ENCODE data around the gene ITPRIPL1. TPM values are rescaled to one million over a fixed set of nuclear protein-coding genes. Genes with fewer than 3 reads are reported as not detected.
A peak's percentile ranks its signal among the peaks of the same experiment; 100 is the strongest.

ITPRIPL1 gene
- total and polyA plus RNA-seq, 9 donors, result 0.11 to 1.2 (median 0.46) TPM

GRCh38 chr2:96353032-96353561, 28.0 kb downstream of the ITPRIPL1 start:
- no peaks in the 10 kb centered on the region for H3K36me3 ChIP-seq
- H3K27me3 ChIP-seq, result no peaks in the 10 kb centered on the region
- intact Hi-C loops (cut with DNase I), result no loop called here
- no peak overlapping the region for H3K4me3 ChIP-seq
- no peaks in the 10 kb centered on the region for H3K4me1 ChIP-seq (ENCODE audit: insufficient read depth)
- TF ChIP-seq CTCF (IDR thresholded peaks at IDR 0.05) (no peak), POLR2A (IDR thresholded peaks at IDR 0.05) (no peak), EP300 (IDR thresholded peaks at IDR 0.05) (no peak)
- DNase-seq, result peak in 2 of 5 donors; percentile 31 to 37
- no peaks in the 10 kb centered on the region for H3K9me3 ChIP-seq
- H3K27ac ChIP-seq, result no peak overlapping the region
- 71 to 79% (median 75%) methylated on average over 9 of the region's 9 CpGs for WGBS, 3 donors

- TF ChIP-seq POLR2A (IDR thresholded peaks at IDR 0.05), result no peak
- intact Hi-C loops (cut with DNase I), result no loop called here
- Histone ChIP-seq H3K9me3 (no peaks in the 10 kb centered on the region), H3K36me3 (no peaks in the 10 kb centered on the region), H3K4me1 (ENCODE audit: insufficient read depth) (no peaks in the 10 kb centered on the region), H3K27ac (no peak overlapping the region), H3K27me3 (no peaks in the 10 kb centered on the region), H3K4me3 (no peak overlapping the region)
- 38 to 60% (median 42%) methylated on average over 4 of the region's 4 CpGs for WGBS, 3 donors
- no peak for DNase-seq
Measured at GRCh38 chr2:96353606-96354101, 28.5 kb downstream of the ITPRIPL1 start.

- 89 to 91% (median 90%) methylated on average over 4 of the region's 4 CpGs for WGBS, 3 donors
- H3K27me3 ChIP-seq, result no peaks in the 10 kb centered on the region
- no peaks in the 10 kb centered on the region for H3K9me3 ChIP-seq
- intact Hi-C loops (cut with DNase I), result no loop called here
- no peak for DNase-seq
- TF ChIP-seq CTCF (IDR thresholded peaks at IDR 0.05) (no peak), EP300 (IDR thresholded peaks at IDR 0.05) (no peak), POLR2A (IDR thresholded peaks at IDR 0.05) (no peak)
- H3K4me3 ChIP-seq, result no peak overlapping the region
- H3K27ac ChIP-seq, result no peak overlapping the region
- no peaks in the 10 kb centered on the region for H3K4me1 ChIP-seq (ENCODE audit: insufficient read depth)
- H3K36me3 ChIP-seq, result no peaks in the 10 kb centered on the region
Measured at GRCh38 chr2:96354492-96354891, 29.4 kb downstream of the ITPRIPL1 start.

GRCh38 chr2:96356889-96357288, 31.8 kb downstream of the ITPRIPL1 start:
- intact Hi-C loops (cut with DNase I), result no loop called here
- Histone ChIP-seq H3K27me3 (no peaks in the 10 kb centered on the region), H3K4me3 (no peak overlapping the region), H3K9me3 (no peaks in the 10 kb centered on the region), H3K27ac (no peak overlapping the region), H3K36me3 (no peaks in the 10 kb centered on the region), H3K4me1 (ENCODE audit: insufficient read depth) (no peaks in the 10 kb centered on the region)
- TF ChIP-seq CTCF (IDR thresholded peaks at IDR 0.05) (no peak), POLR2A (IDR thresholded peaks at IDR 0.05) (no peak)
- 58 to 81% (median 79%) methylated on average over 6 of the region's 6 CpGs for WGBS, 3 donors
- no peak for DNase-seq

GRCh38 chr2:96359310-96359709, 34.2 kb downstream of the ITPRIPL1 start:
- Histone ChIP-seq H3K36me3 (no peaks in the 10 kb centered on the region), H3K9me3 (no peaks in the 10 kb centered on the region), H3K27ac (no peak overlapping the region), H3K4me1 (ENCODE audit: insufficient read depth) (no peaks in the 10 kb centered on the region), H3K27me3 (no peaks in the 10 kb centered on the region), H3K4me3 (no peak overlapping the region)
- no peak for DNase-seq
- TF ChIP-seq EP300 (IDR thresholded peaks at IDR 0.05) (no peak), POLR2A (IDR thresholded peaks at IDR 0.05) (no peak), CTCF (IDR thresholded peaks at IDR 0.05) (no peak)
- intact Hi-C loops (cut with DNase I), result no loop called here
- 60 to 80% (median 79%) methylated on average over 2 of the region's 2 CpGs for WGBS, 3 donors

All from ovary (tissue), 9 donors.